ENCODE data around the gene CRELD1.

Gene CRELD1

DNA sequence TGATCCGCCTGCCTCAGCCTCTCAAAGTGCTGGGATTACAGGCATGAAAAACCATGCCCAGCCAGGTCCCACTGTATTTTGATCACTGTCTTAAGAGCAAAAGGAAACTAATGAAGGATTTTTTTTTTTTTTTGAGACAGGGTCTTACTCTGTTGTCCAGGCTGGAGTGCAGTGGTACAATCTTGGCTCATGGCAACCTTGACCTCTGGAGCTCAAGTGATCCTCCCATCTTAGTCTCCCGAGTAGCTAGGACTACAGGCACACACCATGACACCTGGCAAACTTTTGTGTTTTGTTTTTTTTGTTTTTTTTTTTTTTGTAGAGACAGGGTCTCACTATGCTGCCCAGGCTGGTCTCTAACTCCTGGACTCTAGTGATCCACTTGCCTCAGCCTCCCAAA is 46.6 kb downstream of the CRELD1 start:
- Histone ChIP-seq H3K4me1 (ENCODE audit: control insufficient read depth, insufficient read depth, low read length, poor library complexity, severe bottlenecking) (no peaks in the 10 kb centered on the region), H3K27me3 (replicated peaks; ENCODE audit: control insufficient read depth, insufficient read depth, low read length, poor library complexity, severe bottlenecking) (no peaks in the 10 kb centered on the region), H3K27ac (ENCODE audit: insufficient read depth, low read length, poor library complexity, severe bottlenecking) (no peak overlapping the region), H3K9me3 (ENCODE audit: control insufficient read depth, low read length) (no peaks in the 10 kb centered on the region), H3K36me3 (ENCODE audit: control insufficient read depth, insufficient read depth, low read length) (peaks cover 32% of the 10 kb centered on the region), H3K4me3 (ENCODE audit: insufficient read depth, low read depth, low read length, poor library complexity, severe bottlenecking) (no peak overlapping the region)
- no peak for DNase-seq

DNA sequence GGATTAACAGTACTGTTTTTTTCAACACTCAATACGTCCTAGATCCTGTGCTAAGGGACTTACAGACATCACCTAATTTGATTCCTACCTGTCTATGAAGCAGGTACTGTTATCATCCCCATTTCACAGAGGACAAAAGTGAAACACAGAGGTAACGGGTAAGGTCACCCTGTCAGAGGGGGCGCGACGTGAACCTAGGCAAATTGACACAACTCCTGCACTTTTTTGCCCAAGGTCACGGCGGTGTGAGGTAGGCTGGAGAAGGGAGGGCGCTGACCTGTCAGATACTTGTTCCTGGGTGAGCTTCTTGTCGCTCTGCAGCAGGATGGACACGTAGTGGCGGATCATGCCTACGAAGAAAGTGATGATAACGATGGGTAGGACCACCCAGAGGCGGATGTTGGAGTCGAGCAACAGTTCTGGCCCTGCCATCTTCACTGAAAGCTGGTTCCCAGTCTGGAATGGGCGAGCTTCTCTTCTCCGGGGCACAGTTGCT is 52.6 kb downstream of the CRELD1 start:
- Histone ChIP-seq H3K27me3 (replicated peaks; ENCODE audit: control insufficient read depth, insufficient read depth, low read length, poor library complexity, severe bottlenecking) (no peaks in the 10 kb centered on the region), H3K27ac (ENCODE audit: insufficient read depth, low read length, poor library complexity, severe bottlenecking) (peak overlapping the region; percentile 82), H3K9me3 (ENCODE audit: control insufficient read depth, low read length) (no peaks in the 10 kb centered on the region), H3K36me3 (ENCODE audit: control insufficient read depth, insufficient read depth, low read length) (peaks cover 8% of the 10 kb centered on the region), H3K4me1 (ENCODE audit: control insufficient read depth, insufficient read depth, low read length, poor library complexity, severe bottlenecking) (peaks cover 4% of the 10 kb centered on the region), H3K4me3 (ENCODE audit: insufficient read depth, low read depth, low read length, poor library complexity, severe bottlenecking) (peak overlapping the region; percentile 84)
- DNase-seq: no peak

DNA sequence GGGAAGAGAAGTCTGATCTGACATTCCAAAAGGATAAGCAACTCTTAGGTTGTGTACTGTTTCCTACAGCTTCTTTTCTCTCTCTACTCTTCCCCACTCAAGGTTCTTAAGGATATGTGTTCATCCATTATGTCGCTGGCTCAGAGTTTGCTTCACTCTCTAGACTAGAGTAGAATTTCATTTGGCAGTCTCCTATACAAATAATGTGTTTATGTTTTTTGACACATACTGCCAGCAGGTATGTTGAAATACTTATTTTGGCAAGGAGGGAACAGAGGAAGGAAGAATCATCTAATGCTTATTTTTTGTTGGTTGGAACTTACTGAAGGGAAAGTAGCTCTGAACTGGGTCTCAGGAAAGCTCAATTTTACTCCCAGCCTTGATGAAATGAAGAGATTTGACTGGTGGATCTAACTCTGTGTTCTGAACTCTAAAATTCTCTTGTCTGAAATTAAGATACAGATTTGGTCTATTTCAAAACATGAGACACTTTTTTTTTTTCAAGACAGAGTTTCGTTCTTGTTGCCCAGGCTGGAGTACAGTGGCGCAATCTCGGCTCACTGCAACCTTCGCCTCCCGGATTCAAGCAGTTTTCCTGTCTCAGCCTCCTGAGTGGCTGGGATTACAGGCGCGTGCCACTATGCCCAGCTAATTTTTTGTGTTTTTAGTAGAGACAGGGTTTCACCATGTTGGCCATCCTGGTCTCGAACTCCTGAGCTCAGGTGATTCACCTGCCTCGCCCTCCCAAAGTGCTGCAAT is 60.6 kb downstream of the CRELD1 start:
- Histone ChIP-seq H3K27me3 (replicated peaks; ENCODE audit: control insufficient read depth, insufficient read depth, low read length, poor library complexity, severe bottlenecking) (no peaks in the 10 kb centered on the region), H3K4me3 (ENCODE audit: insufficient read depth, low read depth, low read length, poor library complexity, severe bottlenecking) (no peak overlapping the region), H3K4me1 (ENCODE audit: control insufficient read depth, insufficient read depth, low read length, poor library complexity, severe bottlenecking) (no peaks in the 10 kb centered on the region), H3K9me3 (ENCODE audit: control insufficient read depth, low read length) (no peaks in the 10 kb centered on the region), H3K27ac (ENCODE audit: insufficient read depth, low read length, poor library complexity, severe bottlenecking) (no peak overlapping the region), H3K36me3 (ENCODE audit: control insufficient read depth, insufficient read depth, low read length) (no peaks in the 10 kb centered on the region)
- no peak for DNase-seq

Data from effector memory CD4-positive, alpha-beta T cell (primary cell).